HuH-7.5 (cell line): ENCODE measurements around the gene TRPM8.
"Not testable (repeated sequence)": the region's sequence is repeated elsewhere in the genome, so short reads cannot be mapped to it uniquely, and the experiment has no call there.

Source experiments
- DNase-seq: peaks from one replicate; pipeline ENCODE4 v3.0.0; 2011; ENCODE audit warnings: low spot score

The TRPM8 gene

GRCh38 chr2:233917116-233917515, at the start of gene TRPM8:
TSS of gene TRPM8 (plus strand) at chr2:233917373. CDS start at chr2:233926538, 9,165 bp downstream.
- DNase-seq = no peak

- DNase-seq = no peak
These were observed 49.1 kb upstream of the TRPM8 start, which contains the start of gene MSL3B for GRCh38 chr2:233867993-233868532. TSS of gene MSL3B (minus strand) at chr2:233868386.

DNA sequence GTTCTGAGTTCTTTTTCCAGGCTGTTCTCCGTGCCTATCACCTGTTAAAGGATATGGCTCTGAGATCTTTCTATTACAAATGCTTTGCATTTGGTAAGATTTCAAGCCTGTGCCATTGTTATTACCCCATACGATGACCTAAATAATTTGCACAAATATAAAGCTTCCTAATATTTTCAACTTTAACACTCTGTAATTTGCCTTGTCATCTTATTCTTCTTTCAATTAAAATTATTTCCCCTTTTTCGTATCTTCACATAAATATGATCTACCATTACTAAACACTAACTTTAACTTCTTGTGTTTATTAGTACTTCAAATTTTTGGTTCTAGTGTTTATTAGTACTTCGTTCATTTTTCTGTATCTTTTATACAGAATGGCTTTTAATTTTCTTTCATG, 45.7 kb upstream of the TRPM8 start:
- no peak for DNase-seq

- not testable (repeated sequence) for DNase-seq
These were observed 45.0 kb upstream of the TRPM8 start for GRCh38 chr2:233872125-233872524.

- no peak for DNase-seq
These were observed 34.8 kb upstream of the TRPM8 start for GRCh38 chr2:233882353-233882752.

GRCh38 chr2:233892793-233893192, 24.4 kb upstream of the TRPM8 start:
- DNase-seq = no peak

DNA sequence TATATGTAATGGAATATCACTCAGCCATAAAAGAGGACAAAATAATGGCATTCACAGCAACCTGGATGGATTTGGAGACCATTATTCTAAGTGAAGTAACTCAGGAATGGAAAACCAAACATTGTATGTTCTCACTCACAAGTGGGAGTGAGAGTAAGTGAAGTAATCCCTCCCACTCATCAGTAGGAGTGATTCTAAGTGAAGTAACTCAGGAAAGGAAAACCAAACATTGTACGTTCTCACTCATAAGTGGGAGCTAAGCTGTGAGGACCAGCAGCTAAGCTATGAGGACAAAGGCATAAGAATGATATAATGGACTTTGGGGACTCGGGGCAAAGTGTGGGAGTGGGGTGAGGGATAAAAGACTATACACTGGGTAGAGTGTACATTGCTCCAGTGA, 20.9 kb upstream of the TRPM8 start:
- DNase-seq = not testable (repeated sequence)

DNA sequence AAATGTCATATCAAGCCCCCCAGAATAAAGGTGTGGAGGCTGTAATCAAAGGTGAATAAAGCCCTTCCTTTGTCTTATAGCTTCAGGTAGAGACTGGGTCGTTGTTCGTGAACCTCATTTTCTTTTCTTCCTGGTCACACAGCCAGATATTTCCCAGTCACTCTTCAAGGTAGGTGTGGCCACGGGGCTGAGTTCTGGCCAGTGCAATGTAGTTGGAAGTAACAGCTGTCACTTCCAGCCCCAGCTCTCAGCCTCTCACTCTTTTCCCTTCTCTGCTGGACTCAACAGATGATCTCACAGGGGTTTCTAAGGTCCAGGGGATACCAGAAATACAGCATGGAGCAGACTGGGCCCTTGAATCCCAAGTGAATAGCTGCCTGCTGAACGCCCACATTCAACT, 15.8 kb upstream of the TRPM8 start:
- no peak for DNase-seq

GRCh38 chr2:233901884-233902283, 15.3 kb upstream of the TRPM8 start:
- DNase-seq = no peak

DNA sequence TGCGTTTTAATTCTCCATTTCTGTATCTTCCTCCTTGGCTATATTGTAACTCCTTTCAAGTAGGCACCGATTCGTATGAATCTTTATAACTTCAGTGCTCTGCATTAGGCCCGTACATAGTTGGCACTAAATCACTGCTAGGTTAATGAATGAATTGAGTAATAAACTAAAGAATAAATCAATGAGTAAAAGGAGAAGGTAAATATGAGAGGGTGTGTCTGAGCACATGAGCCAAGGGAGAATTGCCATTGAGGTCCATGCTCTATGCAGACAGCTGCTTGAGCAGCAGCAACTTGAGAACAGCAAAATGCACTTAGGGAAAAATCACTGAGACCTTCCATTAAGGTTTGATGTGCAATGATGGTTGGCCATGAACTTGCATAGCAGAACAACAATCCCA, 11.2 kb upstream of the TRPM8 start:
- DNase-seq = no peak

DNA sequence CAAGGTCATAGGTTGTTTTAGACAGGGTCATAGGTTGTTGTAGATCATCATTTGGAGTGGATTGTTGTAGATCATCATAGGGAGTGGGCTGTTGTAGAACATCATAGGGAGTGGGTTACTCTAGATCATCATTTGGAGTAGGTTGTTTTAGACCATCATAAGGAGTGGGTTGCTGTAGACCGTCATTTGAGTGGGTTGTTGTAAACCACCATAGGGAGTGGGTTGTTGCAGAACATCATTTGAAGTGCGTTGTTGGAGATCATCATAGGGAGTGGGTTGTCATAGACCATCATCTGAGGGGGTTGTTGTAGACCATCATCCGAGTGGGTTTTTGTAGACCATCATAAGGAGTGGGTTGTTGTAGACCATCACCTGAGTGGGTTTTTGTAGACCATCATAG, 9.5 kb upstream of the TRPM8 start:
- DNase-seq = no peak

- peak; percentile 31 for DNase-seq
These were observed 4.3 kb upstream of the TRPM8 start for GRCh38 chr2:233912691-233913423.

DNA sequence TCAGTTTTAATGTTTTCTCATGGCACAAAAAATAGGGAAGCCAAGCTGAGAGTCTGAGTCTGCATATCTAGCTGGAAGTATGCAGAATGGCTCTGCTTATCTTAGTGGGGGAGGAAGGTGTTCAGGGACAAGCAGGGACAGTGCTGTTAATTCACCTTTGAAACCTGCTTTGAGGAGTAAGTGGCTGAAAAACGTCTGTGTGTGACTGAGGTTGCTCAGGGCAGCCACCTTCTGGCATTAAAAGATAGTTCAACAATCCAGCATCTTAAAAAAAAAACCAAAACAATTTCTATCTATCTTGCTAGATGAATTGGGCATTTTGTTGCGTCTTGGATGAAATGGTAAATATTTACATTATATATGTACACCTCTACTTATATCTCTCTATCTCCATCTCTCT, 2.0 kb upstream of the TRPM8 start:
- no peak for DNase-seq

GRCh38 chr2:233919319-233919718, 2.1 kb downstream of the TRPM8 start:
- no peak for DNase-seq

DNA sequence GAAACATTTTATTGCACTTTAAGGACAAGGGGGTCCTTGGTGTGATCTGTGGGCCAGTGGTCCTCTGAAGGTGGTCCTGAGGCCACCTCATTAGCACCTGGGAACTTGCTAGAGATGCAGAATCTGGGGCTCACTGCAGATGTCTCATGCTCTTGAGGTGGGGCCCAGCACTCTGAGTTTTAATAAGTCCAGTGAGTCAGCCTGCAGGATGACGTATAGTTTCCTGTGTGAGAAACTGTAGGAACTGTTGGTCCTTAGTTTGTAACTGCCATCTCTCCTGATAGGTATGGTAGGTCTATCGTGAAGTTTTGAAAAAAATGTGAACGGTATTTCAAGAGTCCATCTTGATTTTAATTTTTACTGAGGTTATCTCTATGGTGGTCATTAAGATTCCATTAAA, 2.8 kb downstream of the TRPM8 start:
- DNase-seq = no peak

GRCh38 chr2:233922471-233922870, 5.3 kb downstream of the TRPM8 start:
- no peak for DNase-seq

DNA sequence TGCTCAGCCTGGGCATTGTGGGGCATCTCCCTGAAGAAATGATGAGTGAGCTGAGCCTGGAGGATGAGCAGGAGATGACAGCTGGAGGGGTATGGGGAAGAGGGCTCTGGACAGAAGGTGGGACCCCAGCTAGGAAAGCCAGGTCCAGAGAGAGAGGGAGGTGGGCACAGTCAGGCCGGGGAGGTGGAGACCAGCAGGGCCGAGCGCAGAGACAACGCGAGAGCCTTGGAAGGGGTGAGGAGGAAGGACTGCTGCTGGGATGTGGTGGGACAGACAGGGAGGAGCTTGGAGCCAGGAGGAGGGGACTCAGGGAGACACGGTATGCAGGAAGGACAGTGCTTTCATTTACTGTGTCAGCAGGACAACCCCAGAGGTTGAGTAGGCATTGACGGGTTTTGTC, 8.2 kb downstream of the TRPM8 start:
- no peak for DNase-seq

DNA sequence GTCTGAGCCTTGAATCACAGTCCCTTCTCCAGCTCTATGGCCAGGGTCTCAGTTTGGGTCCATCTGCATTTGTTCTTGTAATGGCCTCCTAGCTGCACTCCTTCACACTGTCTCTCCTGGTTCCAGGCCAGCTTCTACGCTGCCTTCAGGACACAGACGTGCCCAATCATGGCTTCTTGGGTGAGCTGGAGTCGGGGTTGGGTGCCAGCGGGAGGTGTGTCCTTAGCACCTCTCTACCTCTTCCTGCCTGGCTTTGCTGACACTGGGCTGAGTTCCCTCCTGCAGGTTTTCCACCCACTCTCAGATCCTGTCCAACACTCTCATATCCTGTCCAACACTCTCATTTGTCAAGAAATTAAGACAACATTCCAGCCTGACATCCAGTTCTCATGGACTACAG, 9.6 kb downstream of the TRPM8 start:
- no peak for DNase-seq

GRCh38 chr2:233928594-233929351, 11.6 kb downstream of the TRPM8 start:
- peak; percentile 26 for DNase-seq

- DNase-seq = no peak
These were observed 12.3 kb downstream of the TRPM8 start for GRCh38 chr2:233929352-233930022.

- DNase-seq = no peak
These were observed 17.4 kb downstream of the TRPM8 start for GRCh38 chr2:233934524-233934923.

DNA sequence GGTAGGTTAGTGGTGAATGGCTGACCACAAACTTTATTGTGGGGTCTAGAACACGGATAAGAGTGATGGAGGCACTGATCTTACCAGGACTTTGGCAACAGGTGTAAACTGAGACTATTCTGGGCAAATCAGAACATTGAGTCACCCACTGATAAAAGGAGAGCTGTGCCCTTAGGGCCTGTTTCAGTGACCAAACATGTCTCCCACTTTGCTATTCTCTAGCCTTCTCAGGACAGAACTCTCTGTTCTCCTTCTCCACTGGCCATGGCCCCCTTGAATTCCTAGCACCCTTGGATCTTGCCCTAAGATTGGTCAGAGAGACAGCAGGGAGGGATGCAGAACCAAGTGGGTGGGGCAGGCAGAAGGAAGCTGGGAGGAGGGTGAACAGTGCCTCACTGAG, 18.3 kb downstream of the TRPM8 start:
- no peak for DNase-seq

GRCh38 chr2:233936089-233936488, 18.9 kb downstream of the TRPM8 start:
- DNase-seq = no peak
